AG04449 (cell line): ENCODE measurements around the gene PRRC1.
A peak's percentile ranks its signal among the peaks of the same experiment; 100 is the strongest.
"Not testable (repeated sequence)": the region's sequence is repeated elsewhere in the genome, so short reads cannot be mapped to it uniquely, and the experiment has no call there.

ENCODE experiments used
- CTCF ChIA-PET: fragments of 350-600 bp; formaldehyde crosslinking; extraction: SDS; loops from one replicate; lab custom pipeline; 2021; ENCODE audit warnings: antibody characterized with exemption; lab: Yijun Ruan, JAX
- POLR2A ChIA-PET: fragments of 400-600, 350-600 bp; formaldehyde crosslinking; extraction: SDS; loops from one replicate; lab custom pipeline; 2020; ENCODE audit warnings: antibody characterized with exemption, inconsistent platforms; lab: Yijun Ruan, JAX
- DNase-seq: peaks from one replicate; pipeline ENCODE4 v3.0.0-alpha.2; 2010; ENCODE audit warnings: low read depth, low spot score
- H3K4me3 ChIP-seq: 2 replicates; pipeline ENCODE4 v1.5.1; 2011; ENCODE audit warnings: low read depth, mild to moderate bottlenecking, control low read depth, low read length
- CTCF ChIP-seq: IDR thresholded peaks from one replicate; pipeline ENCODE4 v1.5.1; 2011; ENCODE audit warnings: mild to moderate bottlenecking, moderate library complexity, low read length, control low read depth, inconsistent platforms; ENCODE audit not compliant: insufficient read depth; ENCODE audit errors: missing control alignments

PRRC1 gene

DNA sequence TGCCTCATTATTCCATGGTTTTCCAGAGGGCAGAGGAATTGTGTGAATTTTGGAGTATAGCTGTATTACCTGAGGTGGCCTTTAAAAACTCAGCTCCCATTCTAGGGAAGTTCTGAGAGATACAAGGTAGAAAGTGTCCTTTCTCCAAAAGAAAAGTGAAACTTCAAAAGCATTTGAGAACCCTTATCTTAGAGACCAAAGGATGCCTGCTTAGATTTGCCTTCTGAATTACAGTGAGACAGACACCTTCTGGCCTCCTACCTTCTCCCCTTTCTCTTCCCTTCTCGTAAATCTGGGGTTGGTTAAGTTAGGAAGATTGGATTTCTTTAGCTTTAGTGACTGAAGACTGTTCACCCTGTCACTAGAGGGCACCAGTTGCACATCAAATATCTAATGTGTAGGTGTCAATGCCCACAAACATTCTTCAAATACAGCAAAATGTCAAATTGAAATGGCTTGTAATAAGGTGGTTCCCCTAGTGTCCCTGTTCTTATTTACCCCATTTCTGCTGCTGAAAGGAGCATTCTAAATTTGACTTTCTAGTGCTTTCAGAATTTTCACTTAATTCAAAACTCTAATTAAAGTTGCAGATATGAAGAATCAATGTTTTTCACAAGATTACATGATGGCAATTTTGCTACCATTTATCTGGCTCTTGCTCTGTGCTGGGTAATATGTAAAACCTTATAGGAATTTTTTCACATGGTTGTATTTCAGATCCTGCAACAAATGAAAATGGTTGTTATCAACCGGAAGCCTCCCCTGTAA, 46.7 kb downstream of the PRRC1 start:
- H3K4me3 ChIP-seq: no peak overlapping the region
- no peak for DNase-seq
- POLR2A ChIA-PET: interaction anchor here (1.0 kb wide), 1 partner anchor 9 kb away, joined by 3 read pairs; no protein-coding TSS in a partner anchor
- TF ChIP-seq CTCF: peak; percentile 58
- CTCF ChIA-PET: interaction anchor here (0.8 to 4.7 kb wide), 20 partner anchors 10 to 725 kb away, joined by 3 to 68 read pairs (median 4); no protein-coding TSS in a partner anchor

GRCh38 chr5:127565586-127566270, 48.3 kb downstream of the PRRC1 start:
- no peak for TF ChIP-seq CTCF
- H3K4me3 ChIP-seq: no peak overlapping the region
- CTCF ChIA-PET: interaction anchor here (0.7 to 2.6 kb wide), 5 partner anchors 8 to 714 kb away, joined by 3 to 21 read pairs (median 4); no protein-coding TSS in a partner anchor
- DNase-seq: no peak
- POLR2A ChIA-PET: no interaction called here

DNA sequence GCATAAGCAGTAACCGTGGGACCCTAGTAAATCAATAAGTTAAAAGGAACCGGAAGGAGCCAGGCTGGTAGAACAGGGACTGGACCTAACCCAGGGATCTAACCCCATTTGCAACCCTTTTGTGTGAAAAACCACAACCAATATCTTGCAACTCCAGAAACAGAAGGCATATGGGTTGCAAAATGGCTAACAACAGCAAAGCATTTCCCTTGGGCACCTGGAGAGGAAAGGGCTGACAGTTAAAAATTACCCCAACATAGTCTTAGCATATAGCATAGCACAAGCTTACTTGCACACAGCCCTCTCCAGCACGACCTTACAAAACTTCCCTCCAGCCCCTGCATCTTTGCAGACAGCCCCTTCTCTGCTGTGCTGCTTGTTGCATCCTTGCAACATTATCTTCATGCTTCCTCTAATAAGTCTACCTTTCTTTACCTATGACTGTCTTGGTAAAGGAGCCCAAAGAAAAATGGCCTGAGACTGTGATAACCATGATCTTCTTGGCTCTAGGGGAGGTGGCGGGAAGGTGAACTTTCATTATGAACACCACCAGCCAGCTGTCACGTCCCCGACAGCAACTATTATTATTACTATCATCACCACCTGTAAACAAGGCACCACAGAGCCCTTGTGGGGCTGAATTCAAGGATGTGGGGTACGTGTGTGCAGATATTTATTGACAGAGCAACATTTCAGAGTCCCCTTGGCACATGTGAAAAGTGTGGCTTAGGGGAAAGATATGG, 49.8 kb downstream of the PRRC1 start:
- ChIA-PET CTCF (interaction anchor here (0.8 to 1.5 kb wide), 4 partner anchors 8 to 635 kb away, joined by 3 to 6 read pairs (median 4); no protein-coding TSS in a partner anchor), POLR2A (no interaction called here)
- DNase-seq: no peak
- TF ChIP-seq CTCF: no peak
- H3K4me3 ChIP-seq: no peak overlapping the region

GRCh38 chr5:127568166-127568565, 50.7 kb downstream of the PRRC1 start:
- POLR2A ChIA-PET: no interaction called here
- no peak for DNase-seq
- H3K4me3 ChIP-seq: no peak overlapping the region
- TF ChIP-seq CTCF: no peak
- CTCF ChIA-PET: interaction anchor here (1.2 to 1.5 kb wide), 2 partner anchors 12 to 633 kb away, joined by 4 to 6 read pairs; no protein-coding TSS in a partner anchor

DNA sequence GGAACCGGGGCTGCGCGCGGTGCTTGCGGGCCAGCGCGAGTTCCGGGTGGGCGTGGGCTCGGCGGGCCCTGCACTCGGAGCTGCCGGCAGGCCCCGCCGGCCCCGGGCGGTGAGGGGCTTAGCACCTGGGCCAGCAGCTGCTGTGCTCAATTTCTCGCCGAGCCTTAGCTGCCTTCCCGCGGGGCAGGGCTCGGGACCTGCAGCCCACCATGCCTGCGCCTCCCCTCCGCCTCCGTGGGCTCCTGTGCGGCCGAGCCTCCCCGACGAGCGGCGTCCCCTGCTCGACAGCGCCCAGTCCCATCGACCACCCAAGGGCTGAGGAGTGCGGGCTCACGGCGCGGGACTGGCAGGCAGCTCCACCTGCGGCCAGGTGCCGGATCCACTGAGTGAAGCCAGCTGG, 52.0 kb downstream of the PRRC1 start:
- H3K4me3 ChIP-seq, POLR2A ChIA-PET, DNase-seq, CTCF ChIA-PET: not testable (repeated sequence)

DNA sequence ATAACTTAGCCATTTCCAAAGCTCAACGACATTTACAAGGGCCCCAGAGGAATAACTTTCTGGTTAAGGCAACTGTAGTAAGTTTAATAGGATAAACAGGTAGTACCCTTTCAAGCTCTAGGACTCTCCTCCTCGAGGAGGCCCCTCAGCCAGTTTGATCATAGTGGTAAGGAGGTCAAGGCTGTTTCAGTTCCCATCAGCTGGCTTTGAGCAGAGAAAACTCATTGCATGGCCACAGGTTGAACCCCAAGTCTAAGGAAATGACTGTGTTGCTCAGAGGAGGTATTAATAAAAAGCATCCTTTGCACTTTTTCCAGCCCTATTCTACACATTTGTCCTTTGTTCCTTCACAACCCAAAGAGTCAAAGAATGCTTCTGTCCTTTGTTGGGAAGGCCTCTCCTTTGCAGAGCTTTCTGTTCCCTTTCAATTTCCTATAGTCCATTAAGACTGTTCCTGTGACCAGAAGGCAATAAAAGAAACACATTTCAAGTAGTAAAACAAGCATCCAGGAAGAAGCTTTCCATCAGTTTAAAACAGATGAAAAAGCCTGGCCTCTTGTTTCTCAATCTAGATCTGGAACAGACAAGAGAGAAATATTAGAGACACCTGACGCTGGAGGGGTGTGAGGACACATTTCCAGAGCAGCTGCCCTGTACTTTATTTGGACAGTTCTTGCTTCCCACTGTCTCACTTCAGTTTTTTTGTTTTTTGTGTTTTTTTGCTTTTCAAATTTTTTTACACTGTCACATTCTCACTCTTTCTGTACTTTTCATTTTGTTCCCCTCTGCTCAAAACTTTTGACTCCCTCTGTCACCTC, 54.1 kb downstream of the PRRC1 start:
- no peak for DNase-seq
- no peak overlapping the region for H3K4me3 ChIP-seq
- CTCF ChIA-PET: interaction anchor here (0.9 to 4.5 kb wide), 4 partner anchors 7 to 630 kb away, joined by 3 to 21 read pairs (median 4); no protein-coding TSS in a partner anchor
- TF ChIP-seq CTCF: no peak
- POLR2A ChIA-PET: no interaction called here
